GM23338 (cell line): ENCODE results near the gene RCOR1.

Experiments
- CREB1 ChIP-seq: fragments of 250-450 bp; sonication (Bioruptor Pico); IDR thresholded peaks from 2 replicates; pipeline ENCODE4 v1.5.0; 2020; ENCODE audit warnings: low read depth, mild to moderate bottlenecking, moderate library complexity
- CTCF ChIP-seq, 2 experiments: fragments of 200-600 bp in 1 of 2; sonication (generic) in 1 of 2; conservative IDR thresholded peaks; 2 replicates each; pipeline versions ENCODE4 v1.5.1 to v1.6.1; 2016 to 2017; ENCODE audit warnings: antibody characterized with exemption in 2 of 2, low read depth in 2 of 2, mild to moderate bottlenecking in 2 of 2, moderate library complexity in 1 of 2
- ETS1 ChIP-seq: IDR thresholded peaks from 2 replicates; pipeline ENCODE4 v1.6.1; 2016; ENCODE audit warnings: antibody characterized with exemption
- EZH2 ChIP-seq: fragments of 200-600 bp; sonication (generic); IDR thresholded peaks from one replicate; pipeline ENCODE4 v1.8.0; 2017; ENCODE audit warnings: antibody characterized with exemption, mild to moderate bottlenecking, low read depth; ENCODE audit not compliant: unreplicated experiment
- EZH2phosphoT487 ChIP-seq: fragments of 200-600 bp; sonication (generic); IDR thresholded peaks from one replicate; pipeline ENCODE4 v1.8.1; 2018; ENCODE audit warnings: antibody characterized with exemption; ENCODE audit not compliant: unreplicated experiment
- JUNB ChIP-seq: IDR thresholded peaks from one replicate; pipeline ENCODE4 v1.6.1; 2016; ENCODE audit warnings: antibody characterized with exemption; ENCODE audit not compliant: unreplicated experiment
- POLR2AphosphoS5 ChIP-seq: IDR thresholded peaks from 2 replicates; pipeline ENCODE4 v1.6.1; 2016; ENCODE audit warnings: antibody characterized with exemption, low read depth
- REST ChIP-seq: IDR thresholded peaks from one replicate; pipeline ENCODE4 v1.6.1; 2018; ENCODE audit warnings: antibody characterized with exemption; ENCODE audit not compliant: unreplicated experiment
- STAT1 ChIP-seq: IDR thresholded peaks from one replicate; pipeline ENCODE4 v1.6.1; 2016; ENCODE audit warnings: antibody characterized with exemption; ENCODE audit not compliant: unreplicated experiment

- TF ChIP-seq CTCF (conservative IDR thresholded peaks at IDR 0.05; ENCODE audit: low read depth in 2 of 2): no peak
- no peak for TF ChIP-seq POLR2AphosphoS5
- TF ChIP-seq REST: no peak
- no peak for TF ChIP-seq EZH2
- TF ChIP-seq JUNB: no peak
- TF ChIP-seq EZH2phosphoT487: no peak
- TF ChIP-seq STAT1: no peak
- no peak for TF ChIP-seq CREB1 (CRISPR knock-in tag)
- TF ChIP-seq ETS1: no peak
These were observed 67.3 kb downstream of the RCOR1 start for GRCh38 chr14:102659797-102660196.
